Measurements from ENCODE around the gene PCBP3.
"Not testable (repeated sequence)": the region's sequence is repeated elsewhere in the genome, so short reads cannot be mapped to it uniquely, and the experiment has no call there.

Gene PCBP3

GRCh38 chr21:45698493-45699184 is 55.1 kb downstream of the PCBP3 start:
- DNase-seq, result no peak

DNA sequence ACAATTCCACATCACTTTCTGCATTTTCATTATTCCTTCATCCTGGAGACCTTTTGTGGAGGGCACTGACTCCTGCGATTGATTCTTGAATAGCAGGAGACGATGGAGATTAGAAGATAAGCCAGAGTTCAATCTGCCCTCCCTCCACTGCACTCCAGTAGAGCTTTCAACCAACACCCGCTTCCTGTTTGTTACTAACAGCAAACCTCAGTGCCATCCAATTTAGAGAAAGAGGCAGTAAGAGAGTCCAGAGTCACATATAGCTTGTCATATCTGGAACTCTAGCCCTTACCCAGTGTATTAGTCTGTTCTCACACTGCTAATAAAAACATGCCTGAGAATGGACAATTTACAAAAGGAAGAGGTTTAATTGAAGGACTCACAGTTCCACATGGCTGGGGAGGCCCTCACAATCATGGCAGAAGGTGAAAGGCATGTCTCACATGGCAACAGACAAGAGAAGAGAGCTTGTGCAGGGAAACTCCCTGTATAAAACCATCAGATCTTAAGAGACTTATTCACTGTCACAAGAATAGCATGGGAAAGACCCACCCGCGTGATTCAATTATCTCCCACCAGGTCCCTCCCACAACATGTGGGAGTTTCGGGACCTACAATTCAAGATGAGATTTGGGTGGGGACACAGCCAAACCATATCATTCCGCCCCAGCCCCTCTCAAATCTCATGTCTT is 55.9 kb downstream of the PCBP3 start:
- no peak for DNase-seq

- DNase-seq, result no peak
Observed at GRCh38 chr21:45699966-45700365, 56.4 kb downstream of the PCBP3 start.

GRCh38 chr21:45700461-45700860 is 56.9 kb downstream of the PCBP3 start:
- DNase-seq, result no peak

GRCh38 chr21:45704311-45705108 is 61.0 kb downstream of the PCBP3 start:
- DNase-seq, result no peak

DNA sequence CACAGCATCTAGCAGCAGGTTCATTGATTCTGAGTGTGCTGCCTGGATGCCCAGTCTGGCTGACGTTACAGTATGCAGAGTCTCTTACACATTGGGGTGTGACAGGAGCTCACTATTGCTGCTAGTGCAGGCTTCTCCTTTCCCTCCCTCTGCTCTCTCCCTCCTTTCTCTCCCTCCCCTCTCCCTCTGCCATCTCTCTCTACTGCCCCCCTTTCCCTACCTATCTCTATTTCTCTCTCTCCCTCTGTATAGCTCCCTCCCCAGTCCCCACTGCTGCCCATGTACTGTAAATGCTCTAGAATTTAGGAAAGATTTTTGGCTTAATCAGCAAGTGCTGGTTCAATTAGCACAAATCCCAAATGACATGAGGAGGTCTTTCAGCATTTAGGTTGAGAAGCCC is 62.8 kb downstream of the PCBP3 start:
- no peak for DNase-seq

- no peak for DNase-seq
Observed at GRCh38 chr21:45709173-45709572, 65.6 kb downstream of the PCBP3 start.

DNA sequence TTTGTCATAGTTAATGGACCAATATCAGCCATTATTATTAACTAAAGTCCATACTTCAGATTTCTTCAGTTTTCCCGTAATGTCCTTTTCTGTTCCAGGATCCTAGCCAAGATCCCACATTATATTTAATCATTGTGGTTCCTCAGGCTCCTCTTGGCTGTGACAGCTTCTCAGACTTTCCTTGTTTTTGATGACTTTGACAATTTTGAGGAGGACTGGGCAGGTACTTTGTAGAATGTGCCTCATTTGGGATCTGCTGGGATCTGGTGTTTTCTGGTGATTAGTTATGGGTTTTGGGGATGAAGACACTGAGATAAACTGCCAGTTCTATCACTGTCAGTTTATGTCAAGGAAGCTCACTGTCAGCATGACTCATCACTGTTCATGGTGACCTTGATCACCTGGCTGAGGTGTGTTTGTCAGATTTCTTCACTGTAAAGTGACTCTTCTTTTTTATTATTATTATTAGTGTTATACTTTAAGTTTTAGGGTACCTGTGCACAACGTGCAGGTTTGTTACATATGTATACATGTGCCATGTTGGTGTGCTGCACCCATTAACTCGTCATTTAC is 66.3 kb downstream of the PCBP3 start:
- no peak for DNase-seq

DNA sequence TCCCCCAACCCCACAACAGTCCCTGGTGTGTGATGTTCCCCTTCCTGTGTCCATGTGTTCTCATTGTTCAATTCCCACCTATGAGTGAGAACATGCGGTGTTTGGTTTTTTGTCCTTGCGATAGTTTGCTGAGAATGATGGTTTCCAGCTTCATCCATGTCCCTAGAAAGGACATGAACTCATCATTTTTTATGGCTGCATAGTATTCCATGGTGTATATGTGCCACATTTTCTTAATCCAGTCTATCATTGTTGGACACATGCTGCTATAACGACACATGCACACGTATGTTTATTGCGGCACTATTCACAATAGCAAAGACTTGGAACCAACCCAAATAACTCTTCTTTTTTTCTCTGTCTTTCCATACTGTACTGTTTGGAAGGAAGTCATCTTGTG is 66.8 kb downstream of the PCBP3 start:
- DNase-seq, result not testable (repeated sequence)

DNA sequence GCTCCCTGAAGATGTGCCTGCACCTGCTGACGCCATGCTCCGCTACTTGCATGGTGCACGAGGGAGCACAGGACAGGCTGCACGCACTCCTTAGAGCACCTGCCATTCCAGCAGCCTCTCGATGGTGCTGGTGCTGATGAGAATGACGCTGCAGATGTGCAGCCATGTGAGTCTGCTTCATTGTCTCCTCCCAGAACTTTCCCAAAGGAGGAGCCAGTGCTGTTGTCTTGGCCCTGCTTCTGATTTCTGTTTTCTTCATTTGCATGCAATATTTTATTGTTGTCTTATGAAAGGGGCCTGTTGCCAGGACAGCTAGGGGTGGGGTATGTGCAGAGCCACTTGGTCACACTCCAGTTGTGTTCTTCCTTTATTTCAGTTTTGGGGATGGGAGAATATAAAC is 70.1 kb downstream of the PCBP3 start:
- no peak for DNase-seq

- no peak for DNase-seq
Observed at GRCh38 chr21:45715441-45715840, 71.9 kb downstream of the PCBP3 start.

GRCh38 chr21:45718413-45718812 is 74.9 kb downstream of the PCBP3 start:
- DNase-seq, result no peak

DNA sequence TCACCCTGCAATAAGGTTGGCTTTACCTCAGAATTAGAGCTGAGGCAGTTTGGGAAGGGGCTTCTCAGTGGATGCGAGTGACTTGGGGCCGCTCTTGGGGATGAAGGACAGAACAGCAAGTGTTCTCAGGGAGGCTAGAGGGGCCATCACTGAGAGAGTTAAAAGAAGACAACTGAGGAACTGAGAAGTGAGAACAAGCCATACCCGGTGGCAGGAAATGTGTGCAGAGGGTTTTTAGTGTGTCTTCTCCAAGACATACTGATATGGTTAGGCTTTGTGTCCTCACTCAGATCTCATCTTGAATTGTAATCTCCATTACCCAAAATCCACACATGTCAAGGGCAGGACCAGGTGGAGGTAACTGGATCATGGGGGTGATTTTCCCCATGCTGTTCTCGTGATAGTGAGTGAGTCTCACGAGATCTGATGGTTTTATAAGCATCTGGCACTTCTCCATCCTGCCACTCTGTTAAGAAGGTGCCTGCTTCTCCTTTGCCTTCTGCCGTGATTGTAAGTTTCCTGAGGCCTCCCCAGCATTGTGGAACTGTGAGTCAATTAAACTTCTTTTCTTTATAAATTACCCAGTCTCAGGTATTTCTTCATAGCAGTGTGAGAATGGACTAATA is 75.8 kb downstream of the PCBP3 start:
- DNase-seq, result peak; percentile 18

DNA sequence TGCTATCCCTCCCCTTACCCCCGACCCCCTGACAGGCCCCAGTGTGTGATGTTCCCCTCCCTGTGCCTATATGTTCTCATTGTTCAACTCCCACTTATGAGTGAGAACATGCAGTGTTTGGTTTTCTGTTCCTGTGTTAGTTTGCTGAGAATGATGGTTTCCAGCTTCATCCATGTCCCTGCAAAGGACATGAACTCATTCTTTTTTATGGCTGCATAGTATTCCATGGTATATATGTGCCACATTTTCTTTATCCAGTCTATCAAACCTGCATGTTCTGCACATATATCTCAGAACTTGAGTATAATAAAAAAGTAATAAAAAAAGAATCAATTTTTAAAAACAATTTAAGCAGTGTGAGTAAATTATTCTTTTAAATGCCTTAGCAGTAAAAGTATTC is 76.7 kb downstream of the PCBP3 start:
- not testable (repeated sequence) for DNase-seq

GRCh38 chr21:45721671-45722070 is 78.1 kb downstream of the PCBP3 start:
- DNase-seq, result no peak

- DNase-seq, result no peak
Observed at GRCh38 chr21:45723049-45723958, 79.8 kb downstream of the PCBP3 start.

GRCh38 chr21:45724345-45724961 is 80.9 kb downstream of the PCBP3 start:
- no peak for DNase-seq

DNA sequence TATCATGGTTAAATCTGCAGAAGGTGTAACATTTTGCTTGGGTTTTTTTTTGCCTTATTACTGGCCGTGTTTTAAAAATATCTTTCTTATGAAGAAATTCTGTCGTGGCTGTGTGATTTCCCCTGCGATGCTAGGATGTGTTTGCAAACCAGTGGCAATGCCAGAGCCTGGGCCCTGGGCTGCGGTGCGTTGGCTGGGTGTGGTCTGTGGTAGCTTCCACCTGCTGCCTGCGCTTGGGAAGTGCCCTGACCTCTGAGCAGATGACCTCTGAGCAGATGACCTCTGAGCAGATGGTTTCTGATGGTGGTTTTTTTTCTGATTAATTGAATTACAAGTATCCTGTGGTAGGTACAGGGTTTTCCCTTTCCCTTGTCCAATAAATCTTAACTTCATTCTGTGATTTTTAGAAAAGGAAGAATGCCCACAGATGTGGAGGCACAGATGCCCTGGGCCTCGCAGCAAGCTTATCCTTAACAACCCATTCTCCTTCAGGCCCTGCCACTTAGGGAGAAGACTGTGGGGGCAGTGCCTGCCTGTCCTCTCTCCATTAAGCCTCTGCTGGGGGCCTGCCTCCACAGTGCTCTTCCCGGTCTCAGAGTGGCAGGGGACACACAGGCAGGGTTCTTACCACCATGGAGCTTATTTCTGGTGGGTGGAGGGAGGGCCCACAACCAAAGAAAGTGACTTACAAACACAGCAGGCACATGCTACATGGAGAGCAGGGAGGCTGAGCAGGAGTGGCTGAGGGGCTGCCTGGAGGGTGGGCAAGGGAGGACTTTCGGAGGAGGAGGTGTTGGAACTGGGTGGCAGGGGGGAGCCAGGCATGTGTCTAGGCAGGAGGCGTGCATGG is 81.7 kb downstream of the PCBP3 start:
- no peak for DNase-seq

- no peak for DNase-seq
Observed at GRCh38 chr21:45725844-45726200, 82.3 kb downstream of the PCBP3 start.

- DNase-seq, result no peak
Observed at GRCh38 chr21:45726438-45726837, 82.9 kb downstream of the PCBP3 start.

- DNase-seq, result no peak
Observed at GRCh38 chr21:45727390-45727789, 83.9 kb downstream of the PCBP3 start.

All from NCI-H82 (cell line).